ENCODE measurements around the gene VPS26C. TPM values are rescaled to one million over a fixed set of nuclear protein-coding genes. Genes with fewer than 3 reads are reported as not detected.
A peak's percentile ranks its signal among the peaks of the same experiment; 100 is the strongest.

VPS26C gene
- total RNA-seq, 4 donors from 2014 or later: 47.7 to 60.8 (median 55.4) TPM

DNA sequence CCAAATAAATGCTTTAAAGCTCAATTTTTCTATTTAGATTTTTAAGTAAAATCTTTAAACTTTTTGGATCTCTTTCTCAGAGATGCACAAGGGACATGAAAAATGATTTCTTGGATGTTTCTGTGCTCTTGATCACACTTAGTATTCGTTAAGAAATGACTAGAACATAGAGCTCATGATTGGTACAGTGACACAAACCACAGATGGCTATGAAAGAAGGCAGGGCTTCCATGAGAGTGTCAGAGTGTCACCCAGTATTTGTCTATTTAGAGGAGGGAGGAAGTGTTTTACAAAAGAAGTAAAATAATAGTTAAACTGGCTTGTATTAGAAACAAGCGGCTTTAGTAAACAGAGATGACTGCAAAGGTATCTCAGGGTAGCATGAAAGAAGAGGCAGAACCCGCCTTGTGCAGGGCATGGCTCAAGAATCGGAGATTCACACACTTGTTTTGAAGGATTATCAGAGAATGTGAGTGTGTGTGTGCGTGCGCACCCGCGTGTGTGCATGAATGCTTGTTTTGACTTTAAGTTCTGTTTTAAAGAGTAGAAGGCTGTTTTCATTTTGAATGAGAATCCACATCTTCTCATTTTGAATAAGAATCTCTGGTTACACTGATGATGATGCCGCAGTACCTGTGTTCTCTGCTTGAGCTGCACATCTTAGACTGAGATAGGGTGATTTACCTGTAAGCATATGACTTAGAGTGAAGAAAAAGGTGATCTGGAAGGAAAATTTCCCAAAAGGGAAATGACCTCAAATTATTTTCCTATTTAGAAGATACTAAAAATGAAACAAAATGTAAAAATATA, 82.1 kb downstream of the VPS26C start:
- Histone ChIP-seq H3K27ac (no peak overlapping the region), H3K27me3 (no peaks in the 10 kb centered on the region), H3K4me3 (no peak overlapping the region), H3K36me3 (peaks cover 54% of the 10 kb centered on the region), H3K9me3 (no peaks in the 10 kb centered on the region), H3K4me1 (no peaks in the 10 kb centered on the region)
- 94% methylated on average over 9 of the region's 9 CpGs for WGBS
- TF ChIP-seq, protein P1, sequence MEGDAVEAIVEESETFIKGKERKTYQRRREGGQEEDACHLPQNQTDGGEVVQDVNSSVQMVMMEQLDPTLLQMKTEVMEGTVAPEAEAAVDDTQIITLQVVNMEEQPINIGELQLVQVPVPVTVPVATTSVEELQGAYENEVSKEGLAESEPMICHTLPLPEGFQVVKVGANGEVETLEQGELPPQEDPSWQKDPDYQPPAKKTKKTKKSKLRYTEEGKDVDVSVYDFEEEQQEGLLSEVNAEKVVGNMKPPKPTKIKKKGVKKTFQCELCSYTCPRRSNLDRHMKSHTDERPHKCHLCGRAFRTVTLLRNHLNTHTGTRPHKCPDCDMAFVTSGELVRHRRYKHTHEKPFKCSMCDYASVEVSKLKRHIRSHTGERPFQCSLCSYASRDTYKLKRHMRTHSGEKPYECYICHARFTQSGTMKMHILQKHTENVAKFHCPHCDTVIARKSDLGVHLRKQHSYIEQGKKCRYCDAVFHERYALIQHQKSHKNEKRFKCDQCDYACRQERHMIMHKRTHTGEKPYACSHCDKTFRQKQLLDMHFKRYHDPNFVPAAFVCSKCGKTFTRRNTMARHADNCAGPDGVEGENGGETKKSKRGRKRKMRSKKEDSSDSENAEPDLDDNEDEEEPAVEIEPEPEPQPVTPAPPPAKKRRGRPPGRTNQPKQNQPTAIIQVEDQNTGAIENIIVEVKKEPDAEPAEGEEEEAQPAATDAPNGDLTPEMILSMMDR (IDR thresholded peaks at IDR 0.05): no peak
- TF ChIP-seq EP300 (IDR thresholded peaks at IDR 0.05) (no peak), POLR2AphosphoS5 (IDR thresholded peaks at IDR 0.05) (no peak), POLR2A (IDR thresholded peaks at IDR 0.05) (no peak)
- no peak for DNase-seq (ENCODE audit: low spot score in 2 of 2)

DNA sequence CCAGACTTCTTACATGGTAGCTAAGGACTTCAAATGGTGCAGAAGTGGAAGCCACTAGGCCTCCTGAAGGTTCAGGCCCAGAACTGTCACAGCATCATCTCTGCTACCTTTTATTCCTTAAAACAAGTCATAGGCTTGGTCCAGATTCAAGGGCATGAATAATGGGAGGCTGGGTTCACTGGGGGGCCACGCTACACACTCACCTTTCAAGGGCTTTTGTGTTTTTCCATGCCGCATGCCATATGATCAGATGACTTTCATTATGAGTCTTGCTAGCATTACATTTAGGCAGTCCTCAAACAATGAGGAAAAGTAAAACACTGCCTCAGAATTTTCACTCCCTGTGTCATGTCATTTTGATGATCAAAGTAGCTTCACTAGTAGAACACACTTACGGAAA, 83.4 kb downstream of the VPS26C start:
- H3K4me1 ChIP-seq: no peaks in the 10 kb centered on the region
- peaks cover 49% of the 10 kb centered on the region for H3K36me3 ChIP-seq
- H3K4me3 ChIP-seq: no peak overlapping the region
- DNase-seq (ENCODE audit: low spot score in 2 of 2): no peak
- no peak overlapping the region for H3K27ac ChIP-seq
- H3K27me3 ChIP-seq: no peaks in the 10 kb centered on the region
- TF ChIP-seq, protein P1 (IDR thresholded peaks at IDR 0.05): no peak
- TF ChIP-seq POLR2A (IDR thresholded peaks at IDR 0.05): no peak
- no peak for TF ChIP-seq POLR2AphosphoS5 (IDR thresholded peaks at IDR 0.05)
- no peak for TF ChIP-seq EP300 (IDR thresholded peaks at IDR 0.05)
- 97% methylated on average over 3 of the region's 3 CpGs for WGBS
- no peaks in the 10 kb centered on the region for H3K9me3 ChIP-seq

DNA sequence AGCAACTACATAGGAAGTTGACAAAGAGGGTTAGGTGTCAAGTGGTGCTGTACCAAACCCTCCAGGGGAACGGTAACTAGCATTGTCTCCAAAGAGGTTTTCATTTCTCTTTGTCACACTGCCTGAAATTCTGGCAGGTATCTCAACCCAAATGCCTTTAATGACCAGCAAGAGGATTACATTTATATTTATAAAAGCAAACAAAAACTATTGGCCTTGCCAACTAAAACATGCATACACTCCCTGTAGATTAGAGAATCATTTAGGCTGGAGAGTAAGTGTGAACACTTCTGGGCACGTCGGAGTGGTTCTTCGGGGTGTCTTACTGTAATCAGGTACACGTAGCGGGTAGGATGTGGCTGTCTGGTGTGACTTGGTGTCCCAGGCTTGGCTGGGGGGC, 84.9 kb downstream of the VPS26C start:
- no peak for DNase-seq (ENCODE audit: low spot score in 2 of 2)
- Histone ChIP-seq H3K4me1 (no peaks in the 10 kb centered on the region), H3K36me3 (peaks cover 51% of the 10 kb centered on the region), H3K27me3 (no peaks in the 10 kb centered on the region), H3K27ac (no peak overlapping the region), H3K9me3 (no peaks in the 10 kb centered on the region), H3K4me3 (no peak overlapping the region)
- TF ChIP-seq, protein P1 (IDR thresholded peaks at IDR 0.05): no peak
- no peak for TF ChIP-seq POLR2A (IDR thresholded peaks at IDR 0.05)
- no peak for TF ChIP-seq POLR2AphosphoS5 (IDR thresholded peaks at IDR 0.05)
- no peak for TF ChIP-seq EP300 (IDR thresholded peaks at IDR 0.05)
- WGBS: 93% methylated on average over 6 of the region's 6 CpGs

DNA sequence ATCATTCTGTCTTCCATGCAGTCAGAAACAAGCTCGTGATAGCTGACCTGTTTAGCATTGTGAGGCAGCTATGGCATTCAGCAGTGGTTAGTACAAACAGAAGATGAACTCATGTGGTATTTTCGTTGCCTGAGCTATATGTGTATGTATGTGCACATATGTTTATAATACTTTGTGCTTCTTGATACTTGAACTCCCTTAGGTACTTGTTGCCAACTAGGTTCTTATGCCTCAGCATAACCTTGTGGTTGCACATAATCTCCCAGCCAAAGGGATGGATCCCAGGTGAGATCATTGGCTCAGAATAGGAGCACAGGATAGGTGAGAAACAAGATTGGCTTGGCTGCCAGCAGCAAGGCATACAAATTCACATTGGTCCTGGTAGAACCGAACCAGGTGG, 86.1 kb downstream of the VPS26C start:
- no peaks in the 10 kb centered on the region for H3K4me1 ChIP-seq
- H3K9me3 ChIP-seq: no peaks in the 10 kb centered on the region
- H3K27ac ChIP-seq: no peak overlapping the region
- WGBS: 91% methylated on average over 3 of the region's 3 CpGs
- DNase-seq (ENCODE audit: low spot score in 2 of 2): no peak
- no peaks in the 10 kb centered on the region for H3K27me3 ChIP-seq
- no peak overlapping the region for H3K4me3 ChIP-seq
- peaks cover 51% of the 10 kb centered on the region for H3K36me3 ChIP-seq
- TF ChIP-seq POLR2A (IDR thresholded peaks at IDR 0.05) (no peak), POLR2AphosphoS5 (IDR thresholded peaks at IDR 0.05) (no peak), EP300 (IDR thresholded peaks at IDR 0.05) (no peak)
- TF ChIP-seq, protein P1 (IDR thresholded peaks at IDR 0.05): no peak

DNA sequence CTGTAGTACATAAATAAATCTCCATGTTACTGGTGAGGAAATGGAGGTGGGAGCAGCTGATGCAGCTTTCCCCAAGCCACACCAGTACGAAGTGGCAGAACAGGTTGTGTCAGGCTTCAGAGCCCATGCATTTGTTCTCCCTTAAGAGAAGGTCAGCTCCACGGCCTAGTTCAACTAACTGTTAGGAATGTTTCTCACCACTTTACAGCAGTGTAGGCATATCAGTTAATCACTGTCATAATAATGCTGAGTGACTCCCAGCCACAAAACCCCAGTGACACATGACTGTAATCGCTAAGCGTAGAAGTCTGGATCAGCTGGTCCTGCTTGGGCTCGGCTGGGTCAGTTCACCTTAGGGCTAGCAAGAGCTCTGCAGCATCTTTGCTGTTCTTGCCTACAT, 90.4 kb downstream of the VPS26C start:
- Histone ChIP-seq H3K9me3 (no peaks in the 10 kb centered on the region), H3K4me3 (no peak overlapping the region), H3K27ac (peak overlapping the region; percentile 40), H3K36me3 (peaks cover 63% of the 10 kb centered on the region), H3K4me1 (no peaks in the 10 kb centered on the region), H3K27me3 (no peaks in the 10 kb centered on the region)
- no peak for DNase-seq (ENCODE audit: low spot score in 2 of 2)
- WGBS: 79% methylated on average over 5 of the region's 5 CpGs
- TF ChIP-seq POLR2AphosphoS5 (IDR thresholded peaks at IDR 0.05) (no peak), EP300 (IDR thresholded peaks at IDR 0.05) (no peak), POLR2A (IDR thresholded peaks at IDR 0.05) (no peak)
- TF ChIP-seq, protein P1 (IDR thresholded peaks at IDR 0.05): no peak
